Limb (tissue), 2 donors: ENCODE data around the gene SPIRE1.
"Not testable (repeated sequence)": the region's sequence is repeated elsewhere in the genome, so short reads cannot be mapped to it uniquely, and the experiment has no call there.

ENCODE experiments used
- DNase-seq, 2 donors: peaks; one replicate each; pipeline ENCODE4 v3.0.0-alpha.2; 2016; ENCODE audit errors: extremely low spot score in 2 of 2

SPIRE1 gene

DNA sequence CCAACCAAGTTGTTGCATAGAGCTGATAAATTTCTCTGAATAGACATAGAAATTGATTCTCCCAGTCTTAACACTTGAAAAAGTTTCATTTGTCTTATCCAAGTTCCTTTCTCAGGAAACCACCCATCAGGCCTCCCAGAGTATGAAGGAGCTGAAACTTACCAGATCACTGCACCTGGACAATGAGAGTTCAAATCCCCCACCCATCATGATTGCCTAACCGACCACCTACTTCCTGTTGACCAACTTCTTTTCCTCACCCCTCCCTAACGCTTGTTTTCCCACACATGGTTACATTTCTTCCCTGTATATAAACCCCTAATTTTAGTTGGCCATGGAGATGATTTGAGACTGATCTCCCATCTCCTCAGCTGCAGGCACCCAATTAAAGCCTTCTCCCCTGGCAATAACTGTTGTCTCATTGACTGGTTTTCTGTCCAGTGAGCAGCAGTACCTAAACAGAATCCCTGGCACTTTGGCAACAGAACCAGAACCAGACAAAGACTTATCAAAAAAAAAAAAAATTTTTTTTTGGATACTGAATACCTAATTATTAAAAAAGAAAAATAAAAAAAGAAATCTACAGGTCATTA lies 103.0 kb downstream of the SPIRE1 start:
- no peak for DNase-seq

- no peak for DNase-seq
These were observed 105.0 kb downstream of the SPIRE1 start for GRCh38 chr18:12552879-12553242.

- not testable (repeated sequence) for DNase-seq
These were observed 105.7 kb downstream of the SPIRE1 start for GRCh38 chr18:12551943-12552878.

DNA sequence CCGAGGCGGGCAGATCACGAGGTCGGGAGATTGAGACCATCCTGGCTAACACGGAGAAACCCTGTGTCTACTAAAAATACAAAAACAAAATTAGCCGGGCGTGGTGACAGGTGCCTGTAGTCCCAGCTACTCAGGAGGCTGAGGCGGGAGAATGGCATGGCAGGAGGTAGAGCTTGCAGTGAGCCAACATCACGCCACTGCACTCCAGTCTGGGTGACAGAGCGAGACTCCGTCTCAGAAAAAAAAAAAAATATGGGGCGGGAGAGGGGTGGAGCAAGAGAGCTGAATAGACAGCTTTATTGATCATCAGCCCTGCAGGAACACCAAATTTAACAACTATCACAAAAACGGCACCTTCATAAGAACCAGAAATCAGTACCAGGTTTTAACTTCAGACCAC lies 106.4 kb downstream of the SPIRE1 start:
- not testable (repeated sequence) for DNase-seq

GRCh38 chr18:12543697-12544096 lies 114.2 kb downstream of the SPIRE1 start:
- DNase-seq = no peak

GRCh38 chr18:12540751-12541150 lies 117.2 kb downstream of the SPIRE1 start:
- DNase-seq = no peak

DNA sequence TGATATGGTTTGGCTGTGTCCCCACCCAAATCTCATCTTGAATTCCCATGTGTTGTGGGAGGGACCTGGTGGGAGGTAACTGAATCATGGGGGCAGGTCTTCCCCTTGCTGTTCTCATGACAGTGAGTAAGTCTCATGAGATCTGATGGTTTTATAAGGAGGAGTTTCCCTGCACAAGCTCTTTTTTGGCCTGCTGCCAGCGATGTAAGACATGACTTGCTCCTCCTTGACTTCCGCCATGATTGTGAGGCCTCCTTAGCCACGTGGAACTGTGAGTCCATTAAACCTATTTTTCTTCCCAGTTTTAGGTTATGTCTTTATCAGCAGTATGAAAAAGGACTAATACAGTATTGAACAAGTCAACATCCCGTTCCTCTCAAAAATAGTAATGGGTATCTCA lies 118.7 kb downstream of the SPIRE1 start:
- not testable (repeated sequence) for DNase-seq

DNA sequence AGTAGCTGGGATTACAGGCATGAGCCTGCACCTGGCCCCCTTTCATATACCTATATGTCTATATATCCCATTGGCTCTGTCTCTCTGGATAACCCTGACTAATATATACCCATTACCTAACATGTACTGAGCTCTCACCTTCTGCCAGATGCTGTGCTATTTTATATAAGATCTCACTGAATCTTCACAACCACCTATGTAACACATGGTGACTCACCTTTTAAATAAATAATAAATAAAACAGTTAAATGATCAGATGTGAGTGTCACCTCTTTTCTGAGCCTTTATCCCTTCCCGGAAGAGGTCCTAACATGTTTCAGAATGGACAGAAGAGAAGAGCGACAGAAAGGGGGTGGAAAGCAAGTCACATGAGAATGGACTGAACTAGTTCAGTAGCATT lies 123.1 kb downstream of the SPIRE1 start:
- no peak for DNase-seq

DNA sequence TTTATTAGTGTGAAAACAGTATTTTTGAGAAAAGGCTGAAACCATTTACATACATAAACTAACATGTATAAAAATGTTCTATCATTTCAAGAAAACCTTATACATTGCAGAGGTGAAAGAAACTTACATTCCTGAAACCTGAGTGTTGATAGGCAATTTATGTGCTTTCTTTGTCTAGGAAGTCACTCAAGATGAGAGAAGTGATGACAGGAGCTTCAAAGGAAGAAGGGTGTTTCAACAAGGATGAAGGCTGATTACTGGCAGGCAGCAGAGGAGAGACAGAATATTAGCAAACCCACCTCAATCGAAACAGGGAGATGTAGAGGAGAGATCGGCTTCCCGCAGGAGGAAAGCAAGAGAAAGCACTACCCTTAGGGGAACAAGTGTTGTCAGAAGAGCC lies 125.2 kb downstream of the SPIRE1 start:
- DNase-seq = no peak

GRCh38 chr18:12531749-12532148 lies 126.2 kb downstream of the SPIRE1 start:
- no peak for DNase-seq

GRCh38 chr18:12520442-12520992 lies 137.4 kb downstream of the SPIRE1 start:
- peak in 1 of 2 donors; percentile 30 for DNase-seq

DNA sequence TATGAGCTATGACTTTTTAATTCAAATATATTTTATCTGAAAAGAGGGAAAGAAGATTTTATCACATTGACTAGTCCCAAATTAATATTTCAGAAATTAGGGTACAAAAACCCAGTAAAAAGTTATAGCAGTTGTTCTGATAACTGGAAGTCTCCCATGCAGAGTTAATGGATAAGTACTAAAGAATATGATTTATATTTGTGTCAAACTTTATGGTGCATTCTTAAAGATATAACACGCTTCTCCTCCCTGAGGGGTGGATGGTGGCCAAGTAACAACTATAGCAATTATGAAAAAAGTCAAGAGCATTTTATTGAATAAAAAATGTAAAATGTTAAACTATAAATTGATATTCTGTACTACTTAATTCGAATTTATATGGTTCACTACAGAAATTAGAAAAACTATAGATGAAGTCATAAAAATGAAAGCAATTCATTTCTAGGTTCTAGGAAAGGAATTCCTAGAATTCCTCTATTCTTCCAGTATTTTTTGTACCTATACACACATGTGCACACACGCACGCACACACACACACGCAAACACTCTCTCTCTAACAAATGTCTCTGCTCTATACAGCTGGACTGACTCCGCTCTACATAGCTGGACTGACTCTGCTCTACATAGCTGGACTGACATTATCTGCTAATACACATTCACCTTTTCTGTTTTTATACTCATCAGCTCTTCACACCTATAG lies 138.9 kb downstream of the SPIRE1 start:
- DNase-seq = no peak

GRCh38 chr18:12518326-12518725 lies 139.6 kb downstream of the SPIRE1 start:
- no peak for DNase-seq

DNA sequence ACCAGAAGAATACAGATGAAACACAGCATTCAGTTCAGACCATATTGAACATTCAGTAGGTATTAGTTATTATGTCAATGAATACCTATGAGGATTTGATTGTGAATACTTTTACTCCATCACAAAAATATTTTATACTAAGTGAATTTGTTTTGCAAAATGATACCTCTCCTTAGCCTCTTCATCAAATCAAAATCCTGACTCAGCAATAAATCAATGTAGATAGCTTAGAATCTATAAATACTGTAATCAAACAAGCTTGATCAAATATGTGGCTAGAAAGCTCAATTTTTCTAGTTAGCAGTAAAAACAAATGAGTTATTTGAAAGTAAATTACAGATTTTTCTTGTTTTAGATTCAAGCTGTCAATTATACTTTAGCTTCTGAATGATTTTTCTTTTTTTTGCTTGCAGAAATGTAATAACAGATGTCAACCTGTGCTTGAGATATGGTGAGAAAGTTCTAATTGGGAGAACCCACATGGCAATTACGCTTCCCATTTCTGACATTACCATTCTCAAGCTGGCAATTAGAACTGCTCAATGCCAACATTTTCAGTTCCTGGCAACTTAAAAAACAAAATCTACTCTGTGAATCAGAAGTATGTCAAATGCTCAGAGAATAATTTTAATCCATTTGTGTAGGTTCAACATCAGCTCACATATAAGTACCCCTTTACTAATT lies 140.6 kb downstream of the SPIRE1 start:
- DNase-seq = no peak

DNA sequence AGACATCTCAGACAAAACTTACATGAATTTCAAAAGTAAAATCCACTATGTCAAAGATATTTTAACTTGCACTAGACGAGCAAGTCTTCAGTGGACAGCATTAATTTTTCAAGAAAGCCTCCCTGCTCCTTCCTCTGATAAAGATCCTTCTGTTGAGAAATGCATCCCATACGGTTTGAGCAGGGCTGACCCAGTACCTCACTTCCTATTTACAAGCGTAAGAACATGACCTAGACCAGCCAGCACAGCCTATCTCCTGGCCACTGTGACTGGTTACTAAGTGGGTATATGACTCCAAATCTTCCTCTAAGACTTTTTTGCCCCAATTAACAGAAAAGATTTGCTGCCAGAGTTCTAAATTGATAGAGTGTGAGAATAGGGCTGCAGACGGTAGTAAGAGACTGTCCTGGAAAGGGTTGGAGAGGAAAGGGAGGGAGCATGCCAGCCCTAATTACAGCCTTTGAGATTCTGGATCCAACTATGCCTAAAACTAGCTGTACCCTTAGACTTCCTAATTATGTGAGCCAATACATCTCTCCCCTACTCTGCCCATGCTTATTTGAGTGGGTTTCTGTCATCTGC lies 141.8 kb downstream of the SPIRE1 start:
- DNase-seq = no peak

DNA sequence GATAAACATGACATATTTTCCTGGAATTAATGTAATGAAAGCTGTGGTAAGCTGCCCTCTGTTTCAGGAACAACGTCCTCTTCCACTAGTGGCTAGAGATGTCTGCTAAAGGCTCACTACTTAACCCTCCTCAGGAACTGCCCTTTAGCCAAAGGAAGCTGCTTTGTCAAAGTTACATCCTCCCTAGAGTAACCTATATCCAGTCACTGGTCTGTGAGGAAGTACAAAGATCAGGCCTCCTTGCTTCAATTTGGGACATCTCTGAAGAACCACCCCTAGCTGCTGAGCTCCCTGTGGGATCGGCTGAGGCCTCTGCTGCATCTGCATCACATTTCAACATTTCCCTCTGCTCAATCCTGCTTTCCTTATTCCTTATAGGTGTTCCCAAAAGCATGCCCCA lies 142.4 kb downstream of the SPIRE1 start:
- DNase-seq = no peak

- no peak for DNase-seq
These were observed 150.9 kb downstream of the SPIRE1 start for GRCh38 chr18:12507007-12507406.

- no peak for DNase-seq
These were observed 156.9 kb downstream of the SPIRE1 start for GRCh38 chr18:12500986-12501385.

GRCh38 chr18:12497839-12498238 lies 160.1 kb downstream of the SPIRE1 start:
- DNase-seq = no peak

GRCh38 chr18:12497296-12497695 lies 160.6 kb downstream of the SPIRE1 start:
- no peak for DNase-seq

DNA sequence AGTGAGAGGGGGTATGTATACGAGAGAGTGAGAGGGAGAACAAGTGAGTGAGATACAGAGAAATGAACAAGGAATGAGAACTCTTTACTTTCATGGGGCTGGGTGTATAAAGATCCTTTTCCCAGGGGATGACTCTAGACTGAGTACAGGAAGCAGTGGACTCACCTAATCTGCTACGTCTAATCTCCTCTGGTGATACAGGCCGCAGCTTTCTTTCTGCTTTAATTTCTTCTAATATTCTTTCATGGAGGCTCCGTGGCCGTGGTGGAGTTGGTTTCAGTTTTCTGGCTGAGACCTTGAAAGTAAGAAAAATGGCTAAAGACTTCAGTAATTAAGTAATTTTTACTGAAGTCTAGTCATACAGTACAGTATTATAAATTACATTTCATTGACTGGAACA lies 165.0 kb downstream of the SPIRE1 start:
- DNase-seq = no peak
